Smooth muscle cell (in vitro differentiated cells): ENCODE results near the gene TRIM29. TPM values are rescaled to one million over a fixed set of nuclear protein-coding genes. Genes with fewer than 3 reads are reported as not detected.

Experiments
- DNase-seq: peaks from one replicate; lab custom pipeline; 2025; ENCODE audit not compliant: unreplicated experiment; lab: John Stamatoyannopoulos, UW
- H2AFZ ChIP-seq: fragments of 200-600 bp; sonication (generic); 2 replicates; pipeline ENCODE4 v1.6.0; 2016; ENCODE audit warnings: antibody characterized with exemption, low read depth, mild to moderate bottlenecking
- H3F3A ChIP-seq: fragments of 200-600 bp; sonication (generic); 2 replicates; pipeline ENCODE4 v1.6.0; 2017; ENCODE audit warnings: antibody characterized with exemption, low read depth
- H3K27ac ChIP-seq: fragments of 200-600 bp; sonication (generic); 2 replicates; pipeline ENCODE4 v1.5.1; 2016; ENCODE audit warnings: low read depth, mild to moderate bottlenecking
- H3K27me3 ChIP-seq: fragments of 200-600 bp; sonication (generic); 2 replicates; pipeline ENCODE4 v1.6.1; 2016; ENCODE audit warnings: low read depth, mild to moderate bottlenecking
- H3K36me3 ChIP-seq: fragments of 200-600 bp; sonication (generic); 2 replicates; pipeline ENCODE4 v1.5.1; 2016; ENCODE audit warnings: low read depth
- H3K4me1 ChIP-seq: fragments of 200-600 bp; sonication (generic); 2 replicates; pipeline ENCODE4 v1.5.1; 2016; ENCODE audit warnings: low read depth
- H3K4me2 ChIP-seq: fragments of 200-600 bp; sonication (generic); 2 replicates; pipeline ENCODE4 v1.6.0; 2016; ENCODE audit warnings: mild to moderate bottlenecking
- H3K4me3 ChIP-seq: fragments of 200-600 bp; sonication (generic); 2 replicates; pipeline ENCODE4 v1.5.1; 2016; ENCODE audit warnings: mild to moderate bottlenecking
- H3K79me2 ChIP-seq: fragments of 200-600 bp; sonication (generic); 2 replicates; pipeline ENCODE4 v1.6.0; 2016; ENCODE audit warnings: low read depth, mild to moderate bottlenecking
- H3K9ac ChIP-seq: fragments of 200-600 bp; sonication (generic); 2 replicates; pipeline ENCODE4 v1.6.0; 2016; ENCODE audit warnings: low read depth
- H3K9me3 ChIP-seq: fragments of 200-600 bp; sonication (generic); replicated peaks from 2 replicates; pipeline ENCODE4 v1.5.1; 2016; ENCODE audit warnings: low read depth
- H4K20me1 ChIP-seq: fragments of 200-600 bp; sonication (generic); 2 replicates; pipeline ENCODE4 v1.6.0; 2016; ENCODE audit warnings: low read depth
- WGBS: methylation state at CpG from one replicate; pipeline ENCODE4 v1.1.7; 2016; ENCODE audit warnings: low lambda C conversion rate; 5-methylcytosine and 5-hydroxymethylcytosine counted together
- polyA plus RNA-seq: library from polyadenylated mRNA; unstranded; fragments of >200 nt; fragmentation: Nextera tagmentation; extraction: Ambion mirVana; gene quantifications from 2 replicates; pipeline ENCODE4 v1.2.1, GENCODE V29; 2016
- total RNA-seq: library from RNA; depleted of rRNA; stranded (reverse); fragments of >200 nt; gene quantifications from 2 replicates; pipeline ENCODE4 v1.2.3, GENCODE V29; 2014
- TF ChIP-seq, protein P1 (sequence below): fragments of 200-600 bp; sonication (generic); IDR thresholded peaks from 2 replicates; pipeline ENCODE4 v1.5.1; 2017; ENCODE audit warnings: borderline replicate concordance, mild to moderate bottlenecking, antibody characterized with exemption; ENCODE audit not compliant: insufficient read depth, poor library complexity, severe bottlenecking

The TRIM29 gene
- total and polyA plus RNA-seq, 2 experiments from 2014 or later, result 20.6 to 37.1 TPM

DNA sequence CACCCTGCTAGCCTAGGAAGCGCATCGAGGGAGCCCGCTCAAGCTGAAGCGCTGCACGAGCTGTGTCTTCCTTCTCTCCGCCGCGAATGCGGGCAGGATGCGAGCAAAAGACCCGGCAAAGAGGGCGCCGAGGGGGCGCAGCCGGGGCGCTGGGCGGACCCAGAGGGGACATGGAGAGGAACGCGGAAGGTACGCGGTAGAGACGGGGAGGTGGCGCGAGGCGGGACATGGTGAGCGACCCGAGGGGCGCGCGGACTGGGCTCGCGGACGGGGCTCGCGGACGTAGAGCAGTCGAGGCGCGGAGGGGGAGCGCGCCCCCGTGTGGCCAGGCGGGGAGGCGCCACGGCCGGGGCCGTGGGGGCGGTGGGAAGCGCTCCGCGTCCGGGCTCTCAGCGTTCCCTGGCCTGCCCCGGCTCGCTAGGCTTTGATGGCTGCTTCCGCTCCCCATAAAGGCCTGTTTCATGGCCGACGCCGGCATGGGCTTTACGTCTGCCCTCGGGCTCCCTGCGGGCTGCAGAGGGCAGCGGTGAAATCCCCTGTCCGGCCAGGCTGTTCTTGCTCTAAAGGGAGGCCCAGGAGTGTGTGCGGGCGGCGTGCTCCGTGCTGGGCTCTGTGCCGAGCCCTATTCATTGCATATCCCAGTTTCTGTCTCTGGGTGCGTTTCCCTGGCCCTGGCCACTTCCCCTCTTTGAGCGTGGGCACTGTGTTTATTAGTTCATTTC lies 31.2 kb upstream of the TRIM29 start:
- peak overlapping the region; percentile 91 for H3K4me2 ChIP-seq
- TF ChIP-seq, protein P1, sequence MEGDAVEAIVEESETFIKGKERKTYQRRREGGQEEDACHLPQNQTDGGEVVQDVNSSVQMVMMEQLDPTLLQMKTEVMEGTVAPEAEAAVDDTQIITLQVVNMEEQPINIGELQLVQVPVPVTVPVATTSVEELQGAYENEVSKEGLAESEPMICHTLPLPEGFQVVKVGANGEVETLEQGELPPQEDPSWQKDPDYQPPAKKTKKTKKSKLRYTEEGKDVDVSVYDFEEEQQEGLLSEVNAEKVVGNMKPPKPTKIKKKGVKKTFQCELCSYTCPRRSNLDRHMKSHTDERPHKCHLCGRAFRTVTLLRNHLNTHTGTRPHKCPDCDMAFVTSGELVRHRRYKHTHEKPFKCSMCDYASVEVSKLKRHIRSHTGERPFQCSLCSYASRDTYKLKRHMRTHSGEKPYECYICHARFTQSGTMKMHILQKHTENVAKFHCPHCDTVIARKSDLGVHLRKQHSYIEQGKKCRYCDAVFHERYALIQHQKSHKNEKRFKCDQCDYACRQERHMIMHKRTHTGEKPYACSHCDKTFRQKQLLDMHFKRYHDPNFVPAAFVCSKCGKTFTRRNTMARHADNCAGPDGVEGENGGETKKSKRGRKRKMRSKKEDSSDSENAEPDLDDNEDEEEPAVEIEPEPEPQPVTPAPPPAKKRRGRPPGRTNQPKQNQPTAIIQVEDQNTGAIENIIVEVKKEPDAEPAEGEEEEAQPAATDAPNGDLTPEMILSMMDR, result peak; percentile 95
- H3K9me3 ChIP-seq, result no peaks in the 10 kb centered on the region
- H3K79me2 ChIP-seq, result no peaks in the 10 kb centered on the region
- peak overlapping the region; percentile 89 for H2AFZ ChIP-seq
- H3K4me1 ChIP-seq, result no peaks in the 10 kb centered on the region
- H3K27me3 ChIP-seq, result peaks cover 12% of the 10 kb centered on the region
- peak; percentile 55 for DNase-seq
- no peaks in the 10 kb centered on the region for H3K36me3 ChIP-seq
- WGBS, result 6% methylated on average over 40 of the region's 71 CpGs
- H4K20me1 ChIP-seq, result no peaks in the 10 kb centered on the region
- H3F3A ChIP-seq, result no peaks in the 10 kb centered on the region
- H3K9ac ChIP-seq, result no peak overlapping the region
- H3K4me3 ChIP-seq, result peak overlapping the region; percentile 58
- H3K27ac ChIP-seq, result no peak overlapping the region

DNA sequence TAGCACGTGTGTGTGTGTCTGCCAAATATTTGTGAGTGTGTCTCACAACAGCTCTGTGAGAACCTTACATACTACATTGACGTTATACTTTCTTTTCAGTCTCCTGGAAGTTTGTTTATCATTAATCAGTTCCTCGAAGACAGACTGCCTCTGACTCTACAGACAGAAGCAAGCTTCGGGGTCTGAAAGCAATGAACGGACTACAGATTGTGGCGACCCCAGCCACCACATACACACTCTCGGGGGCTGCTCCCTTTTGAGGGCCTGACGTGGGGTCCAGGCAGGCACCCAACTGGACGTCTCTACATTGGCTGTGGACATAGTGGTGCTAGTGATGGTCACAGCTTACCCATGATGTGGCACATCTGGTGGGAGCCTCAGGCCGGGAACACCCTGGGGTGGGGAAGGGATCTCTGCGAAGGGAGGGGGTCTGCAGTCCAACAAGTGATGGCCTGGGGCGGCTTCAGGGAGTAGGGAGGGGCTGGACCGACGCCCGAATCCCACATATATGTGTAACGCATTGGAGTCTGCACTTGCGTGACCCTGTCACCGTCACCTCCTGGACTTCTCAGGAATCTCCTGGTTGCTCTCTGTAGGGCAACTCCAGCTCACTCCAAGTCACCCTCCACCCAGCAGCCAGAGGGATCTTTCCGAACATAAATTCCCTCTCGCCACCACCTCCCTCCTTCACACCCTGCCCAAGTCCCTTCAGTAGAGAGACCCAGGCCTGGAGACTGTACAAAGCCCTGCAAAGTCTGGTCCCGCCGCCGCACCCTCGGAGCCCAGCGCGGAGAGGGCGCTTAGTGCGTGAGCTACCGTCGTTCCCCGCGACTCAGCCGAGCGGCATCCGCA lies 30.4 kb upstream of the TRIM29 start:
- DNase-seq, result no peak
- Histone ChIP-seq H3F3A (no peaks in the 10 kb centered on the region), H3K4me1 (no peaks in the 10 kb centered on the region), H3K36me3 (no peaks in the 10 kb centered on the region), H3K4me3 (peak overlapping the region; percentile 58), H2AFZ (peak overlapping the region; percentile 89), H3K4me2 (peak overlapping the region; percentile 91), H4K20me1 (no peaks in the 10 kb centered on the region), H3K9ac (no peak overlapping the region), H3K27me3 (peaks cover 12% of the 10 kb centered on the region), H3K9me3 (no peaks in the 10 kb centered on the region), H3K27ac (no peak overlapping the region), H3K79me2 (no peaks in the 10 kb centered on the region)
- 43% methylated on average over 34 of the region's 35 CpGs for WGBS
- TF ChIP-seq, protein P1, result no peak

DNA sequence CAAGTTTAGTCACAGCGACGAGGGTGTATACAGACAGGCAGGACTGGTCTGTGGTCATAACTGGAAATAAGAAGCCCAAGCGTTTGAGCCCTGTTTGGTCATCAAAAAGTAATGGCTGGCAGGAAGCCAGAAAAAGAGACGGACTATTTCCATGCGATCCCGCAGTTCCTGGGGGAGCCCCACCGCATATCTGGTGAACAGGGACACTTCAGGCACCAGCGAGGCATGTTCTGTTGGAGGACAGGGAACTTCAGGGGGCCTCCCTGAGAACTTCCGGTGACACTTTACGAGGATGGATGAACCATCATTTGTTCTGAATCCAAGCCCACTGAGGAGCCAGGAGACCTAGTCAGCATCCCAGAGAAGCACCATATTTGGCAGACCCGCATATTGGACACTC lies 29.7 kb upstream of the TRIM29 start:
- Histone ChIP-seq H3K4me3 (no peak overlapping the region), H3K27me3 (peaks cover 12% of the 10 kb centered on the region), H3K4me2 (no peak overlapping the region), H3K9ac (no peak overlapping the region), H3K27ac (no peak overlapping the region), H3K36me3 (no peaks in the 10 kb centered on the region), H3F3A (no peaks in the 10 kb centered on the region), H3K79me2 (no peaks in the 10 kb centered on the region), H3K4me1 (no peaks in the 10 kb centered on the region), H3K9me3 (no peaks in the 10 kb centered on the region), H2AFZ (no peak overlapping the region), H4K20me1 (no peaks in the 10 kb centered on the region)
- no peak for DNase-seq
- TF ChIP-seq, protein P1, result no peak
- WGBS, result 92% methylated on average over 11 of the region's 11 CpGs
